AG09319 (cell line): ENCODE results near the gene PCDHGA1.
A peak's percentile ranks its signal among the peaks of the same experiment; 100 is the strongest.
"Not testable (repeated sequence)": the region's sequence is repeated elsewhere in the genome, so short reads cannot be mapped to it uniquely, and the experiment has no call there.

Experiments used
- DNase-seq: peaks from one replicate; pipeline ENCODE4 v3.0.0-alpha.2; 2010; ENCODE audit warnings: low read depth; ENCODE audit errors: extremely low read depth
- CTCF ChIP-seq: IDR thresholded peaks from 2 replicates; pipeline ENCODE4 v1.5.1; 2011; ENCODE audit warnings: low read depth, mild to moderate bottlenecking, inconsistent platforms, low read length, moderate library complexity

The PCDHGA1 gene

GRCh38 chr5:141320225-141321169, 9.8 kb upstream of the PCDHGA1 start, which contains the start of gene TAF7:
TSS of gene TAF7 (minus strand) at chr5:141320784. CDS start at chr5:141320044, 740 bp downstream.
- TF ChIP-seq CTCF: peak; percentile 81
- peak; percentile 83 for DNase-seq

GRCh38 chr5:141322261-141322660, 8.1 kb upstream of the PCDHGA1 start:
- no peak for DNase-seq
- no peak for TF ChIP-seq CTCF

- peak; percentile 76 for TF ChIP-seq CTCF
- DNase-seq: peak; percentile 37
Measured at GRCh38 chr5:141326088-141326854, 4.0 kb upstream of the PCDHGA1 start.

- no peak for TF ChIP-seq CTCF
- DNase-seq: no peak
Measured at GRCh38 chr5:141328231-141328630, 2.1 kb upstream of the PCDHGA1 start.

GRCh38 chr5:141332571-141332970, 2.3 kb downstream of the PCDHGA1 start:
- DNase-seq: not testable (repeated sequence)

GRCh38 chr5:141338538-141339306, 8.4 kb downstream of the PCDHGA1 start, which contains the start of gene PCDHGA2:
TSS of gene PCDHGA2 (plus strand) at chr5:141338760.
- DNase-seq: no peak
- peak; percentile 34 for TF ChIP-seq CTCF

- not testable (repeated sequence) for DNase-seq
Measured at GRCh38 chr5:141340781-141341354, 10.6 kb downstream of the PCDHGA1 start.
